H1 (cell line): ENCODE results near the gene COTL1. TPM values are rescaled to one million over a fixed set of nuclear protein-coding genes. Genes with fewer than 3 reads are reported as not detected.
A peak's percentile ranks its signal among the peaks of the same experiment; 100 is the strongest.

Experiments
- CTCF ChIA-PET: fragments of 300-600 bp; sonication (Branson Sonifier 250); formaldehyde crosslinking; loops from one replicate; lab custom pipeline; 2021; ENCODE audit not compliant: partially characterized antibody; lab: Charles Lee
- POLR2A ChIA-PET: fragments of 300-600 bp; sonication (Branson Sonifier 250); formaldehyde crosslinking; loops from one replicate; lab custom pipeline; 2021; ENCODE audit warnings: inconsistent platforms; ENCODE audit not compliant: partially characterized antibody; lab: Charles Lee
- DNase-seq, 2 experiments: peaks; one replicate each; pipeline versions ENCODE4 v3.0.0 to v3.0.0-alpha.2; 2010 to 2022; ENCODE audit warnings: low spot score in 2 of 2, low read depth in 1 of 2, mixed read lengths in 1 of 2
- FAIRE-seq: peaks from 2 replicates; lab custom pipeline; 2011; peaks lifted over from hg19 to GRCh38; lab: Jason Lieb, UNC
- H2AFZ ChIP-seq: 2 replicates; pipeline ENCODE4 v1.8.1; 2012; ENCODE audit warnings: low read length, inconsistent platforms
- H2AK5ac ChIP-seq: 2 replicates; pipeline ENCODE4 v1.6.1; 2013; ENCODE audit warnings: low read depth, low read length
- H2BK120ac ChIP-seq: replicated peaks from 2 replicates; pipeline ENCODE3; 2013; ENCODE audit warnings: low read depth, low read length, inconsistent platforms
- H2BK12ac ChIP-seq: 2 replicates; pipeline ENCODE4 v1.6.1; 2013; ENCODE audit warnings: low read depth, low read length
- H2BK15ac ChIP-seq: 2 replicates; pipeline ENCODE4 v1.6.1; 2013; ENCODE audit warnings: low read length
- H2BK20ac ChIP-seq: 2 replicates; pipeline ENCODE4 v1.6.1; 2013; ENCODE audit warnings: low read length
- H2BK5ac ChIP-seq: 2 replicates; pipeline ENCODE4 v1.6.1; 2013; ENCODE audit warnings: low read depth, low read length
- H3K14ac ChIP-seq: 2 replicates; pipeline ENCODE4 v1.6.1; 2013; ENCODE audit warnings: inconsistent platforms; ENCODE audit not compliant: insufficient read length
- H3K18ac ChIP-seq: 2 replicates; pipeline ENCODE4 v1.6.1; 2013; ENCODE audit warnings: low read length; ENCODE audit errors: extremely low read depth
- H3K23ac ChIP-seq: 2 replicates; pipeline ENCODE4 v1.6.1; 2013; ENCODE audit warnings: inconsistent platforms; ENCODE audit not compliant: insufficient read length
- H3K23me2 ChIP-seq: 2 replicates; pipeline ENCODE4 v1.6.1; 2013; ENCODE audit warnings: low read depth, low read length
- H3K27ac ChIP-seq: 2 replicates; pipeline ENCODE4 v1.6.1; 2011; ENCODE audit warnings: low read depth, low read length, inconsistent platforms
- H3K27me3 ChIP-seq, 4 experiments: replicated peaks in 1 of 4; 1 replicate in 1 of 4; 2 replicates in 3 of 4; pipeline versions ENCODE4 v1.6.1 to v1.8.1; 2011 to 2013; ENCODE audit warnings: low read length in 3 of 4, mild to moderate bottlenecking in 3 of 4, inconsistent platforms in 2 of 4, mixed read lengths in 2 of 4, moderate library complexity in 1 of 4; ENCODE audit not compliant: control insufficient read depth in 3 of 4, insufficient read depth in 3 of 4; ENCODE audit errors: extremely low read depth in 1 of 4
- H3K36me3 ChIP-seq, 4 experiments: 2 replicates each; pipeline versions ENCODE4 v1.6.1 to v1.8.1; 2011 to 2013; ENCODE audit warnings: mild to moderate bottlenecking in 4 of 4, low read length in 3 of 4, moderate library complexity in 2 of 4, control low read depth in 1 of 4, inconsistent platforms in 1 of 4; ENCODE audit not compliant: insufficient read depth in 4 of 4, control insufficient read depth in 2 of 4
- H3K4ac ChIP-seq: replicated peaks from 2 replicates; pipeline ENCODE3; 2013; ENCODE audit warnings: low read length, low read depth, mixed read lengths, inconsistent platforms; ENCODE audit not compliant: insufficient read length
- H3K4me1 ChIP-seq, 4 experiments: replicated peaks in 1 of 4; 1 replicate in 1 of 4; 2 replicates in 3 of 4; pipeline versions ENCODE4 v1.6.1 to v1.8.1; 2011 to 2013; ENCODE audit warnings: low read length in 3 of 4, inconsistent platforms in 2 of 4, mixed read lengths in 1 of 4; ENCODE audit not compliant: insufficient read depth in 4 of 4, control insufficient read depth in 3 of 4
- H3K4me2 ChIP-seq, 2 experiments: 2 replicates each; pipeline versions ENCODE4 v1.6.1 to v1.8.1; 2011 to 2013; ENCODE audit warnings: low read depth in 2 of 2, low read length in 2 of 2, control low read depth in 1 of 2, inconsistent platforms in 1 of 2, mild to moderate bottlenecking in 1 of 2; ENCODE audit not compliant: insufficient read depth in 1 of 2
- H3K4me3 ChIP-seq, 4 experiments: fragments of 200-600, 300-600 bp in 1 of 4; sonication (generic), shearing (Covaris generic), sonication (Bioruptor Twin) in 1 of 4; 2 replicates each; pipeline versions ENCODE4 v1.5.1 to v1.8.1; 2011 to 2016; ENCODE audit warnings: low read length in 4 of 4, low read depth in 3 of 4, control low read depth in 2 of 4, inconsistent platforms in 2 of 4, mild to moderate bottlenecking in 2 of 4, mixed read lengths in 1 of 4, moderate library complexity in 1 of 4; ENCODE audit not compliant: insufficient read depth in 2 of 4; ENCODE audit errors: extremely low read depth in 1 of 4
- H3K56ac ChIP-seq: replicated peaks from 2 replicates; pipeline ENCODE3; 2013; ENCODE audit warnings: low read depth, mild to moderate bottlenecking, mixed read lengths, low read length, inconsistent platforms; ENCODE audit not compliant: insufficient read length
- H3K79me1 ChIP-seq: 2 replicates; pipeline ENCODE4 v1.6.1; 2013; ENCODE audit warnings: low read depth, low read length, control low read depth
- H3K79me2 ChIP-seq, 2 experiments: 2 replicates each; pipeline versions ENCODE4 v1.6.1 to v1.8.1; 2012 to 2013; ENCODE audit warnings: low read length in 2 of 2, mild to moderate bottlenecking in 2 of 2, inconsistent platforms in 1 of 2; ENCODE audit not compliant: insufficient read depth in 2 of 2, control insufficient read depth in 1 of 2
- H3K9ac ChIP-seq, 4 experiments: replicated peaks in 1 of 4; 1 replicate in 1 of 4; 2 replicates in 3 of 4; pipeline versions ENCODE4 v1.6.1 to v1.8.1; 2011 to 2013; ENCODE audit warnings: low read depth in 3 of 4, low read length in 3 of 4, control low read depth in 2 of 4, mild to moderate bottlenecking in 2 of 4, moderate library complexity in 2 of 4, inconsistent platforms in 1 of 4; ENCODE audit errors: extremely low read depth in 1 of 4
- H3K9me3 ChIP-seq, 2 experiments: 2 replicates each; pipeline versions ENCODE4 v1.6.1 to v1.8.1; 2012 to 2013; ENCODE audit warnings: mild to moderate bottlenecking in 2 of 2, moderate library complexity in 2 of 2, control low read depth in 1 of 2, inconsistent platforms in 1 of 2, low read depth in 1 of 2, low read length in 1 of 2, mixed read lengths in 1 of 2; ENCODE audit not compliant: insufficient read depth in 2 of 2
- H4K20me1 ChIP-seq, 2 experiments: replicated peaks in 1 of 2; 2 replicates each; pipeline versions ENCODE3 to v1.8.1; 2011 to 2013; ENCODE audit warnings: inconsistent platforms in 2 of 2, low read length in 2 of 2, mild to moderate bottlenecking in 1 of 2; ENCODE audit not compliant: insufficient read depth in 2 of 2, control insufficient read depth in 1 of 2
- H4K5ac ChIP-seq: 2 replicates; pipeline ENCODE4 v1.6.1; 2013; ENCODE audit warnings: low read length, low read depth, mixed read lengths, inconsistent platforms; ENCODE audit not compliant: insufficient read length
- H4K8ac ChIP-seq: 2 replicates; pipeline ENCODE4 v1.8.0; 2013; ENCODE audit warnings: mild to moderate bottlenecking, moderate library complexity, low read length, inconsistent platforms; ENCODE audit not compliant: insufficient read depth; ENCODE audit errors: extremely low read depth
- H4K91ac ChIP-seq: replicated peaks from 2 replicates; pipeline ENCODE3; 2013; ENCODE audit warnings: low read length, mixed read lengths, inconsistent platforms; ENCODE audit not compliant: insufficient read length
- CREB1 ChIP-seq: IDR thresholded peaks from 2 replicates; pipeline ENCODE4 v1.6.1; 2012; ENCODE audit warnings: inconsistent platforms
- TEAD4 ChIP-seq: IDR thresholded peaks from 2 replicates; pipeline ENCODE4 v1.6.1; 2012; ENCODE audit warnings: low read depth, low read length, inconsistent platforms, mixed read lengths
- WGBS, 2 experiments: shearing (Covaris generic) in 1 of 2; methylation state at CpG; one replicate each; pipeline versions ENCODE4 v1.1.6 to v1.1.7; 2013 to 2015; ENCODE audit warnings: low lambda C conversion rate in 2 of 2, mixed read lengths in 2 of 2, inconsistent platforms in 1 of 2, low coverage in 1 of 2, missing lambda C conversion rate in 1 of 2; ENCODE audit not compliant: insufficient replicate concordance in 2 of 2, insufficient coverage in 1 of 2, insufficient read length in 1 of 2; ENCODE audit errors: extremely low coverage in 1 of 2, missing lambda C conversion rate in 1 of 2; 5-methylcytosine and 5-hydroxymethylcytosine counted together
- polyA plus RNA-seq, 7 experiments: library from polyadenylated mRNA; depleted of rRNA in 3 of 7; stranded (reverse) in 5 of 7; unstranded in 2 of 7; fragments of >200 nt in 5 of 7; fragments of 200-250 nt in 2 of 7; gene quantifications; 1 replicate in 5 of 7; 2 replicates in 1 of 7; 4 replicates in 1 of 7; pipeline versions ENCODE4 v1.2.1 to v1.2.3, GENCODE V29; 2011 to 2013; ENCODE audit warnings: missing spikeins in 2 of 7, mixed read lengths in 2 of 7
- total RNA-seq: library from RNA; stranded (reverse); fragmentation: NEBNext Ultra II Directional; extraction: Animal tissue kit (Norgen Biotek cat#: 25700); gene quantifications from 2 replicates; pipeline ENCODE4 v1.2.1, GENCODE V29; 2021

COTL1 gene
- total and polyA plus RNA-seq, 2 of the 8 experiments (the other 6 are each of a cell fraction or from before 2014, with no cell fraction given), result 59.2 to 183 TPM

- H2AK5ac ChIP-seq, result no peak overlapping the region
- no peak overlapping the region for H2BK15ac ChIP-seq
- WGBS, 2 experiments, result 68% methylated on average over 6 of the region's 6 CpGs; no CpG with 5 or more reads in 1 of the 2 experiments
- H2BK12ac ChIP-seq, result 0 out of 2 replicates have a peak overlapping the region, but pooled peaks have one; percentile 40
- no peak overlapping the region for H3K4me3 ChIP-seq
- peak overlapping the region; percentile 28 for H2BK120ac ChIP-seq
- no peaks in the 10 kb centered on the region for H3K79me2 ChIP-seq
- FAIRE-seq (no peak), DNase-seq (no peak)
- no peak overlapping the region for H3K4me2 ChIP-seq
- no peaks in the 10 kb centered on the region for H3K27me3 ChIP-seq
- no peak overlapping the region for H2BK5ac ChIP-seq
- no peak overlapping the region for H3K4ac ChIP-seq
- no peaks in the 10 kb centered on the region; the same call in 1 of the 2 replicates for H3K79me1 ChIP-seq
- CTCF ChIA-PET, result interaction anchor here (0.7 to 2.5 kb wide), 7 partner anchors 11 to 72 kb away, joined by 3 to 9 read pairs (median 4); no protein-coding TSS in a partner anchor
- H3K14ac ChIP-seq, result no peak overlapping the region
- no peak overlapping the region for H3K9ac ChIP-seq
- H3K56ac ChIP-seq, result no peak overlapping the region
- H3K9me3 ChIP-seq, result no peaks in the 10 kb centered on the region
- peak overlapping the region; percentile 11; the same call in 1 of the 2 replicates for H3K27ac ChIP-seq
- H4K8ac ChIP-seq, result no peak overlapping the region
- H4K91ac ChIP-seq, result no peak overlapping the region
- no peaks in the 10 kb centered on the region for H4K20me1 ChIP-seq
- TF ChIP-seq CREB1 (no peak), TEAD4 (0 out of 2 replicates have a peak, but pooled peaks have one; percentile 18)
- H2AFZ ChIP-seq, result no peak overlapping the region
- H3K18ac ChIP-seq, result no peak overlapping the region
- no peak overlapping the region for H3K23ac ChIP-seq
- H4K5ac ChIP-seq, result no peak overlapping the region
- no peaks in the 10 kb centered on the region for H3K23me2 ChIP-seq
- peaks cover 11 to 31% (median 18%) of the 10 kb centered on the region in 4 experiments for H3K4me1 ChIP-seq
- H2BK20ac ChIP-seq, result no peak overlapping the region
- POLR2A ChIA-PET, result interaction anchor here (0.9 to 2.4 kb wide), 5 partner anchors 10 to 38 kb away, joined by 3 to 8 read pairs (median 5); no protein-coding TSS in a partner anchor
- H3K36me3 ChIP-seq, result no peaks in the 10 kb centered on the region
Measured at GRCh38 chr16:84557059-84557458, 60.8 kb downstream of the COTL1 start.
